Nephron (organoid): ENCODE measurements around the gene SLC23A1.
"Not testable (repeated sequence)": the region's sequence is repeated elsewhere in the genome, so short reads cannot be mapped to it uniquely, and the experiment has no call there.

Experiments
- H3K27ac Mint-ChIP-seq, 3 experiments: 2 replicates each; pipeline ENCODE4 v1.8.0; 2020; ENCODE audit warnings: mixed read lengths in 3 of 3, mild to moderate bottlenecking in 2 of 3, moderate library complexity in 1 of 3
- H3K27me3 Mint-ChIP-seq: 2 replicates; pipeline ENCODE4 v1.8.0; 2021; ENCODE audit warnings: low read depth, mild to moderate bottlenecking, moderate library complexity, mixed read lengths
- H3K36me3 Mint-ChIP-seq: 2 replicates; pipeline ENCODE4 v1.8.0; 2020; ENCODE audit warnings: low read depth, mixed read lengths
- H3K4me1 Mint-ChIP-seq: 2 replicates; pipeline ENCODE4 v1.8.0; 2020; ENCODE audit warnings: mixed read lengths
- H3K4me3 Mint-ChIP-seq, 3 experiments: 2 replicates each; pipeline ENCODE4 v1.8.0; 2020; ENCODE audit warnings: mild to moderate bottlenecking in 3 of 3, mixed read lengths in 3 of 3, moderate library complexity in 2 of 3
- H3K9me3 Mint-ChIP-seq: 2 replicates; pipeline ENCODE4 v1.8.0; 2020; ENCODE audit warnings: mixed read lengths
- TF ChIP-seq, protein P1 (sequence below), 3 experiments: fragments of 200-600 bp; sonication (generic); IDR thresholded peaks; one replicate each; pipeline ENCODE4 v1.5.0; 2021; ENCODE audit warnings: antibody characterized with exemption in 3 of 3; ENCODE audit not compliant: unreplicated experiment in 3 of 3

The SLC23A1 gene

GRCh38 chr5:139354186-139354585, 28.9 kb downstream of the SLC23A1 start:
- peak overlapping the region in 2 of 3 experiments; percentile 57 to 78 for H3K27ac Mint-ChIP-seq
- H3K36me3 Mint-ChIP-seq, result peaks cover 62% of the 10 kb centered on the region
- H3K4me1 Mint-ChIP-seq, result peaks cover 25% of the 10 kb centered on the region
- H3K27me3 Mint-ChIP-seq, result peaks cover 4% of the 10 kb centered on the region
- peaks cover 7% of the 10 kb centered on the region for H3K9me3 Mint-ChIP-seq
- TF ChIP-seq, protein P1, sequence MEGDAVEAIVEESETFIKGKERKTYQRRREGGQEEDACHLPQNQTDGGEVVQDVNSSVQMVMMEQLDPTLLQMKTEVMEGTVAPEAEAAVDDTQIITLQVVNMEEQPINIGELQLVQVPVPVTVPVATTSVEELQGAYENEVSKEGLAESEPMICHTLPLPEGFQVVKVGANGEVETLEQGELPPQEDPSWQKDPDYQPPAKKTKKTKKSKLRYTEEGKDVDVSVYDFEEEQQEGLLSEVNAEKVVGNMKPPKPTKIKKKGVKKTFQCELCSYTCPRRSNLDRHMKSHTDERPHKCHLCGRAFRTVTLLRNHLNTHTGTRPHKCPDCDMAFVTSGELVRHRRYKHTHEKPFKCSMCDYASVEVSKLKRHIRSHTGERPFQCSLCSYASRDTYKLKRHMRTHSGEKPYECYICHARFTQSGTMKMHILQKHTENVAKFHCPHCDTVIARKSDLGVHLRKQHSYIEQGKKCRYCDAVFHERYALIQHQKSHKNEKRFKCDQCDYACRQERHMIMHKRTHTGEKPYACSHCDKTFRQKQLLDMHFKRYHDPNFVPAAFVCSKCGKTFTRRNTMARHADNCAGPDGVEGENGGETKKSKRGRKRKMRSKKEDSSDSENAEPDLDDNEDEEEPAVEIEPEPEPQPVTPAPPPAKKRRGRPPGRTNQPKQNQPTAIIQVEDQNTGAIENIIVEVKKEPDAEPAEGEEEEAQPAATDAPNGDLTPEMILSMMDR (IDR thresholded peaks at IDR 0.05; ENCODE audit: unreplicated experiment in 3 of 3), result no peak
- H3K4me3 Mint-ChIP-seq, result no peak overlapping the region

GRCh38 chr5:139347863-139348262, 35.2 kb downstream of the SLC23A1 start:
- H3K27me3 Mint-ChIP-seq, H3K27ac Mint-ChIP-seq: not testable (repeated sequence)

GRCh38 chr5:139345442-139345841, 37.7 kb downstream of the SLC23A1 start:
- peaks cover 40% of the 10 kb centered on the region for H3K4me1 Mint-ChIP-seq
- not testable (repeated sequence) for H3K27ac Mint-ChIP-seq, H3K9me3 Mint-ChIP-seq

More at GRCh38 chr5:139347863-139348262, 35.2 kb downstream of the SLC23A1 start:
- H3K9me3 Mint-ChIP-seq, H3K4me3 Mint-ChIP-seq: not testable (repeated sequence)
- peaks cover 40% of the 10 kb centered on the region for H3K4me1 Mint-ChIP-seq
- peaks cover 63% of the 10 kb centered on the region for H3K36me3 Mint-ChIP-seq

GRCh38 chr5:139344177-139344576, 38.9 kb downstream of the SLC23A1 start:
- TF ChIP-seq, protein P1 (IDR thresholded peaks at IDR 0.05; ENCODE audit: unreplicated experiment in 3 of 3), result no peak
- Mint-ChIP-seq H3K4me1 (peaks cover 40% of the 10 kb centered on the region), H3K27ac (no peak overlapping the region), H3K4me3 (peak overlapping the region; percentile 71 to 91 (median 78)), H3K27me3 (no peaks in the 10 kb centered on the region), H3K9me3 (no peaks in the 10 kb centered on the region), H3K36me3 (peaks cover 44% of the 10 kb centered on the region)

More at GRCh38 chr5:139345442-139345841, 37.7 kb downstream of the SLC23A1 start:
- not testable (repeated sequence) for H3K27me3 Mint-ChIP-seq
- Mint-ChIP-seq H3K36me3 (peaks cover 49% of the 10 kb centered on the region), H3K4me3 (peak overlapping the region; percentile 13 to 91 (median 49))

- Mint-ChIP-seq H3K27me3 (no peaks in the 10 kb centered on the region), H3K27ac (peak overlapping the region; percentile 96 to 99 (median 98)), H3K4me1 (peaks cover 35% of the 10 kb centered on the region), H3K4me3 (peak overlapping the region; percentile 91 to 94 (median 92)), H3K9me3 (no peaks in the 10 kb centered on the region), H3K36me3 (peaks cover 38% of the 10 kb centered on the region)
- TF ChIP-seq, protein P1 (IDR thresholded peaks at IDR 0.05; ENCODE audit: unreplicated experiment in 3 of 3), result no peak
Measured at GRCh38 chr5:139343476-139343875, 39.6 kb downstream of the SLC23A1 start.

GRCh38 chr5:139342423-139342723, 40.7 kb downstream of the SLC23A1 start:
- Mint-ChIP-seq H3K36me3 (peaks cover 34% of the 10 kb centered on the region), H3K27me3 (no peaks in the 10 kb centered on the region), H3K4me3 (peak overlapping the region; percentile 91 to 94 (median 92)), H3K4me1 (peaks cover 35% of the 10 kb centered on the region), H3K9me3 (no peaks in the 10 kb centered on the region), H3K27ac (peak overlapping the region; percentile 96 to 99 (median 98))
- TF ChIP-seq, protein P1 (IDR thresholded peaks at IDR 0.05; ENCODE audit: unreplicated experiment in 3 of 3), result no peak

DNA sequence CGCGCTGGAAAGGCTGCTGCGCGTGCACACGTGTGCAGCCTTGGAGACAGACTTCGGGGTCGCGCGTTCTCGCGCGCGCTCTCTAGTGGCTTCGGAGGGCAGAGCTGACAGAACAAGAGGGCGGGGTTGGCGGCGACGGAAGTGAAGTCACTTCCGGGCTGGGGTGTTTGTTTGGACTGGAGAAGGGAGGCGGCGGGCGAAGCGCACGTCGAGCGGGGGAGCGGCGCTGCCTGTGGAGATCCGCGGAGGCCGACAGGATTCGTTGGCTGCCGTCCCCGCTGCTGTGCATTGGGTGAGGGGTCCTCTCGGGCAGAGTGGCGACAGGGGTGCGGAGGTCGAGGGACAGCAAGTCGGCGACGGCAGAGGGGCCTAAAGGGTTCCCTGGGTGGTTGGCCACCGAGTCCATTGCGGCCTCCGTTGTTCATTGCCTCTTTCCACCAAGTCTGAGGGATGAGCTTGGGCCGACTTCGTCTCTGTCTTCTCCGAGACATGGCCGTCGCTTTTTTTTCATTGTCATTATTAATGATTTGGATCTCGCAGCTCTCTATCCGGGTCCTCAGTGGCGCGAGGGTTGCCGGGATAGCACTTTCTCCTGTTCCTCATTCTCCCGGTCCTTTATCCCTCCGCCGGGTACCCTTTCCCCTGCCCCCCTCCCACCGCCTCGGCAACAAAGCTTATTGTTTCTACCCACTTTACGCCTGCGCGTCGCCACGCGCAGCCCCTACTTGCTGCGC, 41.2 kb downstream of the SLC23A1 start, which contains the start of gene PAIP2:
PAIP2 (plus strand) TSS at position 166 of the 734 bp plus-strand sequence. CDS start 21,931 bp downstream, outside the sequence.
- TF ChIP-seq, protein P1 (IDR thresholded peaks at IDR 0.05; ENCODE audit: unreplicated experiment in 3 of 3), result peak; percentile 61 to 71 (median 70)
- Mint-ChIP-seq H3K9me3 (no peaks in the 10 kb centered on the region), H3K36me3 (peaks cover 28% of the 10 kb centered on the region), H3K4me1 (peaks cover 35% of the 10 kb centered on the region), H3K27ac (peak within 1 kb of the TSS; percentile 96 to 99 (median 98)), H3K27me3 (no peaks in the 10 kb centered on the region), H3K4me3 (peak within 1 kb of the TSS; percentile 91 to 94 (median 92))
